A549 (cell line): ENCODE results near the gene WFIKKN1. TPM values are rescaled to one million over a fixed set of nuclear protein-coding genes. Genes with fewer than 3 reads are reported as not detected.
A peak's percentile ranks its signal among the peaks of the same experiment; 100 is the strongest.

Source experiments
- ATAC-seq, 2 experiments: fragments of 200-7000 bp in 1 of 2; fragments of >200 bp in 1 of 2; cut with Nextera tagmentation in 1 of 2; cut with Tn5 transposase in 1 of 2; 3 replicates each; pipeline versions ENCODE4 v1.8.0 to v1.9.1; 2018 to 2020; ENCODE audit warnings: mild to moderate bottlenecking in 1 of 2, moderate library complexity in 1 of 2
- CTCF ChIA-PET: fragments of 300-600 bp; sonication (Branson Sonifier 250); formaldehyde crosslinking; extraction: SDS; loops from one replicate; lab custom pipeline; 2021; ENCODE audit warnings: antibody characterized with exemption, inconsistent platforms; lab: Yijun Ruan, JAX
- POLR2A ChIA-PET: fragments of 350-600 bp; formaldehyde crosslinking; extraction: SDS; loops from one replicate; lab custom pipeline; 2021; ENCODE audit warnings: antibody characterized with exemption, inconsistent platforms; lab: Yijun Ruan, JAX
- DNase-seq, 2 experiments: peaks; one replicate each; pipeline versions ENCODE4 v3.0.0 to v3.0.0-alpha.2; 2011 to 2016; ENCODE audit warnings: low read depth in 1 of 2, low spot score in 1 of 2
- FAIRE-seq: peaks from 2 replicates; lab custom pipeline; 2011; peaks lifted over from hg19 to GRCh38; lab: Jason Lieb, UNC
- H3K27ac ChIP-seq, 2 experiments: fragments of >200 bp; sonication (Bioruptor Twin); formaldehyde crosslinking; 3 replicates each; pipeline ENCODE4 v1.5.1; 2016 to 2017
- H3K4me1 ChIP-seq: fragments of >200 bp; sonication (Bioruptor Twin); formaldehyde crosslinking; 3 replicates; pipeline ENCODE4 v1.6.1; 2016
- H3K4me2 ChIP-seq: fragments of >200 bp; sonication (Bioruptor Twin); formaldehyde crosslinking; 3 replicates; pipeline ENCODE4 v1.6.1; 2016
- H3K4me3 ChIP-seq: fragments of >200 bp; sonication (Bioruptor Twin); formaldehyde crosslinking; 3 replicates; pipeline ENCODE4 v1.5.1; 2016
- H3K9me3 ChIP-seq: fragments of >200 bp; sonication (Bioruptor Twin); formaldehyde crosslinking; 3 replicates; pipeline ENCODE4 v1.6.1; 2016
- BCL3 ChIP-seq: fragments of >200 bp; sonication (Bioruptor Twin); formaldehyde crosslinking; IDR thresholded peaks from 3 replicates; pipeline ENCODE4 v1.6.1; 2016
- BHLHE40 ChIP-seq: IDR thresholded peaks from 2 replicates; pipeline ENCODE4 v1.6.1; 2012; ENCODE audit warnings: low read depth, low read length, inconsistent platforms
- CBX8 ChIP-seq: fragments of 200-600 bp; sonication (generic); IDR thresholded peaks from 2 replicates; pipeline ENCODE4 v1.6.1; 2016
- CHD2 ChIP-seq: fragments of 150-350 bp; IDR thresholded peaks from 2 replicates; pipeline ENCODE4 v1.6.1; 2014; ENCODE audit warnings: low read length; ENCODE audit not compliant: partially characterized antibody
- CHD4 ChIP-seq: fragments of 200-600 bp; sonication (generic); IDR thresholded peaks from 2 replicates; pipeline ENCODE4 v1.6.1; 2016; ENCODE audit warnings: antibody characterized with exemption, mild to moderate bottlenecking, borderline replicate concordance
- EHF ChIP-seq: fragments of 250-450 bp; sonication (Bioruptor Pico); IDR thresholded peaks from 2 replicates; pipeline ENCODE4 v1.5.0; 2020; ENCODE audit warnings: mild to moderate bottlenecking
- ESRRA ChIP-seq: fragments of 150-350 bp; IDR thresholded peaks from 2 replicates; pipeline ENCODE4 v1.6.1; 2014; ENCODE audit warnings: mild to moderate bottlenecking, low read length, borderline replicate concordance
- HDAC2 ChIP-seq: fragments of 200-600 bp; sonication (generic); IDR thresholded peaks from 2 replicates; pipeline ENCODE4 v1.6.1; 2016
- HEYL ChIP-seq: fragments of 250-450 bp; sonication (Bioruptor Pico); IDR thresholded peaks from 2 replicates; pipeline ENCODE4 v1.8.0; 2021; ENCODE audit warnings: mild to moderate bottlenecking, moderate library complexity
- JUN ChIP-seq, 2 experiments: fragments of >200 bp; sonication (Bioruptor Twin); formaldehyde crosslinking; IDR thresholded peaks; 2 replicates in 1 of 2; 3 replicates in 1 of 2; pipeline ENCODE4 v1.6.1; 2016 to 2017
- KDM1A ChIP-seq: fragments of 200-600 bp; sonication (generic); IDR thresholded peaks from 2 replicates; pipeline ENCODE4 v1.6.1; 2016; ENCODE audit warnings: low read depth, mild to moderate bottlenecking
- KDM5A ChIP-seq: fragments of 200-600 bp; sonication (generic); IDR thresholded peaks from 2 replicates; pipeline ENCODE4 v1.6.1; 2016; ENCODE audit warnings: antibody characterized with exemption, mild to moderate bottlenecking
- MAFK ChIP-seq: fragments of 450-650 bp; IDR thresholded peaks from 2 replicates; pipeline ENCODE4 v1.6.1; 2014; ENCODE audit not compliant: partially characterized antibody
- MAX ChIP-seq: IDR thresholded peaks from 2 replicates; pipeline ENCODE4 v1.6.1; 2012
- MAZ ChIP-seq: fragments of 150-350 bp; IDR thresholded peaks from 2 replicates; pipeline ENCODE4 v1.6.1; 2014; ENCODE audit warnings: antibody characterized with exemption, low read depth, low read length, borderline replicate concordance
- NPAS2 ChIP-seq: fragments of 250-450 bp; sonication (Bioruptor Pico); IDR thresholded peaks from 2 replicates; pipeline ENCODE4 v1.8.0; 2022; ENCODE audit warnings: mild to moderate bottlenecking, moderate library complexity, borderline replicate concordance
- NR3C1 ChIP-seq: fragments of >200 bp; sonication (Bioruptor Twin); formaldehyde crosslinking; IDR thresholded peaks from 3 replicates; pipeline ENCODE4 v1.6.1; 2017
- POLR2A ChIP-seq: IDR thresholded peaks from 2 replicates; pipeline ENCODE4 v1.6.1; 2012; ENCODE audit warnings: mild to moderate bottlenecking, low read length
- POLR2AphosphoS2 ChIP-seq: conservative IDR thresholded peaks from 2 replicates; pipeline ENCODE4 v1.6.1; 2012; ENCODE audit warnings: low read length, improper control_type of control experiment, inconsistent platforms
- RFX5 ChIP-seq: fragments of 450-650 bp; IDR thresholded peaks from 2 replicates; pipeline ENCODE4 v1.7.1; 2014; ENCODE audit warnings: antibody characterized with exemption, mild to moderate bottlenecking, moderate library complexity
- RNF2 ChIP-seq: fragments of 200-600 bp; sonication (generic); IDR thresholded peaks from 2 replicates; pipeline ENCODE4 v1.6.1; 2016; ENCODE audit warnings: low read depth, mild to moderate bottlenecking, antibody characterized with exemption, moderate library complexity, borderline replicate concordance
- TP53 ChIP-seq: fragments of 250-450 bp; sonication (Bioruptor Pico); IDR thresholded peaks from 2 replicates; pipeline ENCODE4 v1.5.0; 2021; ENCODE audit warnings: mild to moderate bottlenecking, moderate library complexity
- USF2 ChIP-seq: fragments of 450-650 bp; IDR thresholded peaks from 2 replicates; pipeline ENCODE4 v1.6.1; 2014; ENCODE audit warnings: antibody characterized with exemption
- ZNF302 ChIP-seq: fragments of 250-450 bp; sonication (Bioruptor Pico); IDR thresholded peaks from 2 replicates; pipeline ENCODE4 v1.9.0; 2021; ENCODE audit warnings: inconsistent platforms, mild to moderate bottlenecking, moderate library complexity
- ZSCAN20 ChIP-seq: fragments of 250-450 bp; sonication (Bioruptor Pico); IDR thresholded peaks from 2 replicates; pipeline ENCODE4 v1.8.0; 2022; ENCODE audit warnings: mild to moderate bottlenecking, moderate library complexity
- WGBS: methylation state at CpG from one replicate; pipeline ENCODE4 v1.1.6; 2017; ENCODE audit errors: missing lambda C conversion rate; 5-methylcytosine and 5-hydroxymethylcytosine counted together
- polyA plus RNA-seq, 4 experiments: library from polyadenylated mRNA; depleted of rRNA in 3 of 4; stranded (reverse); fragments of >200 nt; fragmentation: RNase III in 1 of 4; extraction: RNeasy Plus Mini Kit Qiagen cat#74134 plus additional on column Dnase treatment in 1 of 4; gene quantifications; 2 replicates in 3 of 4; 3 replicates in 1 of 4; pipeline ENCODE4 v1.2.3, GENCODE V29; 2011 to 2017
- TF ChIP-seq, protein P1 (sequence below): fragments of 250-450 bp; sonication (Bioruptor Pico); IDR thresholded peaks from 2 replicates; pipeline ENCODE4 v1.5.0; 2021; ENCODE audit warnings: mild to moderate bottlenecking, moderate library complexity, borderline replicate concordance
- TF ChIP-seq, protein P2 (sequence below): fragments of 200-600 bp; sonication (generic); IDR thresholded peaks from 2 replicates; pipeline ENCODE4 v1.6.1; 2016; ENCODE audit warnings: antibody characterized with exemption, mild to moderate bottlenecking, moderate library complexity
- TF ChIP-seq, protein P3 (sequence below): IDR thresholded peaks from 2 replicates; pipeline ENCODE4 v1.6.1; 2012; ENCODE audit warnings: low read depth, borderline replicate concordance

WFIKKN1 gene
- polyA plus RNA-seq, 2 of the 4 experiments (the other 2 are of a cell fraction) = 0.05 to 0.23 TPM

- WGBS = 82% methylated on average over 20 of the region's 35 CpGs
- Histone ChIP-seq H3K9me3 (no peaks in the 10 kb centered on the region), H3K4me1 (peaks cover 57% of the 10 kb centered on the region), H3K4me2 (peak overlapping the region; percentile 70), H3K4me3 (no peak overlapping the region), H3K27ac (peak overlapping the region; percentile 59 to 87)
- CTCF ChIA-PET = interaction anchor here (0.6 to 2.0 kb wide), 8 partner anchors 19 to 560 kb away, joined by 3 to 8 read pairs (median 4); no protein-coding TSS in a partner anchor
- TF ChIP-seq RNF2 (no peak), TP53 (CRISPR knock-in tag) (no peak), POLR2A (no peak), POLR2AphosphoS2 (no peak), NR3C1 (no peak), CHD4 (no peak), MAZ (no peak), ESRRA (no peak), HDAC2 (no peak), EHF (CRISPR knock-in tag) (no peak)
- TF ChIP-seq, protein P1, sequence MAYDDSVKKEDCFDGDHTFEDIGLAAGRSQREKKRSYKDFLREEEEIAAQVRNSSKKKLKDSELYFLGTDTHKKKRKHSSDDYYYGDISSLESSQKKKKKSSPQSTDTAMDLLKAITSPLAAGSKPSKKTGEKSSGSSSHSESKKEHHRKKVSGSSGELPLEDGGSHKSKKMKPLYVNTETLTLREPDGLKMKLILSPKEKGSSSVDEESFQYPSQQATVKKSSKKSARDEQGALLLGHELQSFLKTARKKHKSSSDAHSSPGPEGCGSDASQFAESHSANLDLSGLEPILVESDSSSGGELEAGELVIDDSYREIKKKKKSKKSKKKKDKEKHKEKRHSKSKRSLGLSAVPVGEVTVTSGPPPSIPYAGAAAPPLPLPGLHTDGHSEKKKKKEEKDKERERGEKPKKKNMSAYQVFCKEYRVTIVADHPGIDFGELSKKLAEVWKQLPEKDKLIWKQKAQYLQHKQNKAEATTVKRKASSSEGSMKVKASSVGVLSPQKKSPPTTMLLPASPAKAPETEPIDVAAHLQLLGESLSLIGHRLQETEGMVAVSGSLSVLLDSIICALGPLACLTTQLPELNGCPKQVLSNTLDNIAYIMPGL (CRISPR knock-in tag) = no peak
- POLR2A ChIA-PET = no interaction called here
- no peak for ATAC-seq
- DNase-seq = no peak
- no peak for FAIRE-seq
Observed at GRCh38 chr16:625977-626765, 4.6 kb upstream of the WFIKKN1 start.

DNA sequence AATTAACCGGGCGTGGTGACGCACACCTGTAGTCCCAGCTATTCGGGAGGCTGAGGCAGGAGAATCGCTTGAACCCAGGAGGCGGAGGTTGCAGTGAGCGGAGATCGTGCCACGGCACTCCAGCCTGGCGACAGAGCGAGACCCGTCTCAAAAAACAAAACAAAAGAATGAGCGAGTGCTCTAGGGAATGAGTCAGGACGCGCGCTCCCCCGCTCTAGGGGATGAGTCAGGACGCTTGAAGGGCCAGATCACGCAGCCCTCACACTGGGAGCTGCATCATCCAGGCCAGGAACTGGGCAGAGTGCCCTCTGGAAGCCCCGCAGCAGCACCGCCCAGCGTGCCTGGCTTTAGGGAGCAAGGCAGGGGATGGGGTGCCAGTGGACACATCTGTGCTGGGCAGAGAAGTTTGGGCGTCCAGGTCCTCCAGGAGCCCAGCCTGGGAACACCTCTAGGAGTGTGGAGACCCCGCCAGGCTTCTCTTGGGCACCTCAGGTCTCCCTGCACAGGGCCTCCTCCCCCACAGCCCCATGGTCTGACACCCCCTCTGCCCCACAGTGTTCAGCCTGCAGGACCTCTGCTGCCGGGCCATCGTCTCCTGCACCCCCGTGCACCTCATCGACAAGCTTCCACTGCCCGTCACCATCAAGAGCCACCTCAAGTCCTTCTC, 3.9 kb upstream of the WFIKKN1 start:
- ChIA-PET POLR2A (interaction anchor here (1.2 to 1.7 kb wide), 3 partner anchors 9 to 53 kb away, joined by 3 to 11 read pairs (median 4); partner anchors contain the start of genes METTL26, RAB40C and STUB1), CTCF (interaction anchor here (0.6 to 2.3 kb wide), 10 partner anchors 9 to 70 kb away, joined by 3 to 6 read pairs (median 4); partner anchors contain the start of gene METTL26)
- peaks cover 53% of the 10 kb centered on the region for H3K4me1 ChIP-seq
- H3K27ac ChIP-seq = peak overlapping the region; percentile 63 to 87
- DNase-seq (peak; percentile 92 to 97), ATAC-seq (peak; percentile 85 to 90), FAIRE-seq (no peak)
- H3K4me2 ChIP-seq = peak overlapping the region; percentile 70
- WGBS = 34% methylated on average over 27 of the region's 29 CpGs
- H3K9me3 ChIP-seq = no peaks in the 10 kb centered on the region
- H3K4me3 ChIP-seq = peak overlapping the region; percentile 15; the same call in 1 of the 3 replicates
- TF ChIP-seq KDM1A (no peak), ZNF302 (CRISPR knock-in tag) (no peak), JUN (IDR thresholded peaks at IDR 0.05) (peak in 1 of 2 experiments; percentile 25; a peak in 1 of 5 replicates), BCL3 (no peak), BHLHE40 (no peak), CHD4 (no peak), HEYL (CRISPR knock-in tag) (no peak), NPAS2 (CRISPR knock-in tag) (no peak), ZSCAN20 (CRISPR knock-in tag) (no peak), CBX8 (no peak), CHD2 (no peak), KDM5A (no peak), MAX (peak; percentile 72), RFX5 (no peak), HDAC2 (no peak), USF2 (no peak), ESRRA (no peak), MAFK (peak; percentile 48)
- TF ChIP-seq, protein P2, sequence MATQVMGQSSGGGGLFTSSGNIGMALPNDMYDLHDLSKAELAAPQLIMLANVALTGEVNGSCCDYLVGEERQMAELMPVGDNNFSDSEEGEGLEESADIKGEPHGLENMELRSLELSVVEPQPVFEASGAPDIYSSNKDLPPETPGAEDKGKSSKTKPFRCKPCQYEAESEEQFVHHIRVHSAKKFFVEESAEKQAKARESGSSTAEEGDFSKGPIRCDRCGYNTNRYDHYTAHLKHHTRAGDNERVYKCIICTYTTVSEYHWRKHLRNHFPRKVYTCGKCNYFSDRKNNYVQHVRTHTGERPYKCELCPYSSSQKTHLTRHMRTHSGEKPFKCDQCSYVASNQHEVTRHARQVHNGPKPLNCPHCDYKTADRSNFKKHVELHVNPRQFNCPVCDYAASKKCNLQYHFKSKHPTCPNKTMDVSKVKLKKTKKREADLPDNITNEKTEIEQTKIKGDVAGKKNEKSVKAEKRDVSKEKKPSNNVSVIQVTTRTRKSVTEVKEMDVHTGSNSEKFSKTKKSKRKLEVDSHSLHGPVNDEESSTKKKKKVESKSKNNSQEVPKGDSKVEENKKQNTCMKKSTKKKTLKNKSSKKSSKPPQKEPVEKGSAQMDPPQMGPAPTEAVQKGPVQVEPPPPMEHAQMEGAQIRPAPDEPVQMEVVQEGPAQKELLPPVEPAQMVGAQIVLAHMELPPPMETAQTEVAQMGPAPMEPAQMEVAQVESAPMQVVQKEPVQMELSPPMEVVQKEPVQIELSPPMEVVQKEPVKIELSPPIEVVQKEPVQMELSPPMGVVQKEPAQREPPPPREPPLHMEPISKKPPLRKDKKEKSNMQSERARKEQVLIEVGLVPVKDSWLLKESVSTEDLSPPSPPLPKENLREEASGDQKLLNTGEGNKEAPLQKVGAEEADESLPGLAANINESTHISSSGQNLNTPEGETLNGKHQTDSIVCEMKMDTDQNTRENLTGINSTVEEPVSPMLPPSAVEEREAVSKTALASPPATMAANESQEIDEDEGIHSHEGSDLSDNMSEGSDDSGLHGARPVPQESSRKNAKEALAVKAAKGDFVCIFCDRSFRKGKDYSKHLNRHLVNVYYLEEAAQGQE = no peak
- TF ChIP-seq, protein P3, sequence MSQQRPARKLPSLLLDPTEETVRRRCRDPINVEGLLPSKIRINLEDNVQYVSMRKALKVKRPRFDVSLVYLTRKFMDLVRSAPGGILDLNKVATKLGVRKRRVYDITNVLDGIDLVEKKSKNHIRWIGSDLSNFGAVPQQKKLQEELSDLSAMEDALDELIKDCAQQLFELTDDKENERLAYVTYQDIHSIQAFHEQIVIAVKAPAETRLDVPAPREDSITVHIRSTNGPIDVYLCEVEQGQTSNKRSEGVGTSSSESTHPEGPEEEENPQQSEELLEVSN = no peak
